Epithelial cell of proximal tubule (primary cell): Measurements from ENCODE around the gene CHN2. TPM values are rescaled to one million over a fixed set of nuclear protein-coding genes. Genes with fewer than 3 reads are reported as not detected.

Source experiments
- DNase-seq: peaks from one replicate; pipeline ENCODE4 v3.0.0-alpha.2; 2011; ENCODE audit warnings: low read depth
- H3K4me3 ChIP-seq: 2 replicates; pipeline ENCODE4 v1.5.1; 2011; ENCODE audit warnings: low read depth, mild to moderate bottlenecking, low read length
- CTCF ChIP-seq: conservative IDR thresholded peaks from 2 replicates; pipeline ENCODE4 v1.5.1; 2012; ENCODE audit warnings: low read depth, mild to moderate bottlenecking, low read length
- total RNA-seq: library from RNA; depleted of rRNA; stranded (reverse); fragments of >200 nt; gene quantifications from 2 replicates; pipeline ENCODE4 v1.2.3, GENCODE V29; 2015

CHN2 gene
- total RNA-seq, 1 donor from 2014 or later: 0.35 TPM

DNA sequence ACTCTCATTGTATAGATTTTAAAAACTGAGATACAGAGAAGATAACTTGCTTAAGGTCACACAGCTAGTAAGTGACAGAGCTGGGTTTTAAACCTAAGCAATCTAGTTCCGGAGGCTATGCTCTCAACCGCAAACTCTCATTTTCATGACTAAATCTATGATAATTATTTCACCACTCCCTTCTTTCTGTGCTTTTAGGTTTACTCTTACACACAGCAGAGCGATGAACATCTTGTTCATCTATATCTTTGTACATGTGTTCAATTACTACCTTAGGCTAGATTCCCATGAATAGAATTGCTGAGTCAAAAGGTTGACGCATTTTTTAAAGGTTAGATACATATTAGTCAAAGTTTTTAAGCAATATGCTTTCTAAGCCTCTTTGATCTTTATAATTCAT, 154.8 kb downstream of the CHN2 start:
- TF ChIP-seq CTCF: no peak

GRCh38 chr7:29350351-29350750, 155.8 kb downstream of the CHN2 start:
- H3K4me3 ChIP-seq: no peak overlapping the region
- DNase-seq: no peak
- TF ChIP-seq CTCF: no peak

More for the DNA sequence above, 154.8 kb downstream of the CHN2 start:
- no peak for DNase-seq
- H3K4me3 ChIP-seq: no peak overlapping the region

- H3K4me3 ChIP-seq: no peak overlapping the region
- DNase-seq: no peak
- TF ChIP-seq CTCF: no peak
Measured at GRCh38 chr7:29352041-29352440, 157.5 kb downstream of the CHN2 start.

DNA sequence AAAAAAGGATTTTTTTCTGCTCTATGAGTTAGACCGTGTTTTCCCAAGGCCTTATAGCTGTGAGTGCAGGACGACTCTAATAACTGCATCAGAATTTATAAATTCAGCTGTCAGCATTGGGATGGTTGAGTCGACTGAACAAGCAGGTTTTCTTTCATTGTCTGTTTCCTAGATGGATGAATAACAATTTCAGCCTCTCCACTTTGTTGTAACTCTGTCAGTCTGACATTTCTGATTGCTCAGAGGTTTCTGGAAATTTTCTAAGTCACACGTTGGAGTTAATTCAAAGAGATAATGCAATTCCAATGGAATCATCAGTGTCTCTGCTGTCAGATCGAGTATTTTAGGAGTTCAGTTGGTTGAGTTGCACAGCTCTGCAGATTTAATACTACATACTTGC, 159.2 kb downstream of the CHN2 start:
- H3K4me3 ChIP-seq: no peak overlapping the region
- TF ChIP-seq CTCF: no peak

GRCh38 chr7:29354340-29354739, 159.8 kb downstream of the CHN2 start:
- no peak for TF ChIP-seq CTCF
- H3K4me3 ChIP-seq: no peak overlapping the region
- no peak for DNase-seq

More for the DNA sequence above, 159.2 kb downstream of the CHN2 start:
- no peak for DNase-seq

GRCh38 chr7:29355388-29355787, 160.8 kb downstream of the CHN2 start:
- H3K4me3 ChIP-seq: no peak overlapping the region
- DNase-seq: no peak
- TF ChIP-seq CTCF: no peak

DNA sequence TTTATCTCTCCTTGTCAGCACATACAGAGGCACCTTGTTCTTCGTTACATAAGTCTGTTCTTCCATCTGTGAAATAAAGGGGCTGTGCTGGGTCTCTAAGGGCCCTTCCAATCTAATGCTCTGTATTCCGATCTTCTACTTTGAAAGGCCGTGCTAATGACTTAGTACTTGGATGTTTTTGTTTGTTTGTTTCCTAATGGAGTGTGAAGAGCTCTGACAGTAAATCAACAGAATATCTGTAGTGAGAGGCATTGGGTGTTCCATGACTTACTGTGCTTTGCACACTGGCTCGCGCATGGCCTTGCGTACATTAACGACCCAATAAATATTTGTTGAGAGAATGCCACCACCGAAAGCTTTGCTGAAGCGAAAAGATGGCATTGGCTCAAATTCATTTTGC, 162.1 kb downstream of the CHN2 start:
- DNase-seq: no peak
- no peak overlapping the region for H3K4me3 ChIP-seq
- no peak for TF ChIP-seq CTCF
